IMR-90 (cell line): Measurements from ENCODE around the gene RYK. TPM values are rescaled to one million over a fixed set of nuclear protein-coding genes. Genes with fewer than 3 reads are reported as not detected.

Experiments
- ATAC-seq: fragments of 200-7000 bp; cut with Tn5 transposase; 2 replicates; pipeline ENCODE4 v1.9.1; 2020; ENCODE audit warnings: low read depth, mild to moderate bottlenecking, moderate library complexity
- BruUV-seq: library from RNA; stranded (reverse); fragments of 400-500 nt; replicated peaks from 2 replicates; lab custom pipeline; 2021; lab: Mats Ljungman, UMichigan
- CTCF ChIA-PET: fragments of 300-600 bp; formaldehyde crosslinking; extraction: SDS; loops from one replicate; lab custom pipeline; 2021; ENCODE audit warnings: antibody characterized with exemption; lab: Yijun Ruan, JAX
- POLR2A ChIA-PET: fragments of 300-600 bp; sonication (Branson Sonifier 250); formaldehyde crosslinking; loops from one replicate; lab custom pipeline; 2022; ENCODE audit warnings: antibody characterized with exemption; ENCODE audit not compliant: unreplicated experiment; lab: Charles Lee
- DNase-seq: peaks from one replicate; pipeline ENCODE4 v3.0.0; 2013
- H2AFZ ChIP-seq: replicated peaks from 2 replicates; pipeline ENCODE3; 2013; ENCODE audit warnings: low read length, mild to moderate bottlenecking; ENCODE audit not compliant: poor library complexity
- H2AK5ac ChIP-seq: 2 replicates; pipeline ENCODE4 v1.6.1; 2013; ENCODE audit warnings: low read depth, low read length, inconsistent platforms
- H2AK9ac ChIP-seq: replicated peaks from 2 replicates; pipeline ENCODE3; 2013; ENCODE audit warnings: mild to moderate bottlenecking, low read depth, low read length, moderate library complexity; ENCODE audit not compliant: poor library complexity
- H2BK120ac ChIP-seq: 2 replicates; pipeline ENCODE4 v1.6.1; 2013; ENCODE audit warnings: low read depth, low read length, inconsistent platforms
- H2BK15ac ChIP-seq: 3 replicates; pipeline ENCODE4 v1.6.1; 2013; ENCODE audit warnings: low read depth, low read length, inconsistent platforms
- H2BK20ac ChIP-seq: 2 replicates; pipeline ENCODE4 v1.6.1; 2013; ENCODE audit warnings: low read depth, mild to moderate bottlenecking, inconsistent platforms, low read length, moderate library complexity
- H2BK5ac ChIP-seq: 2 replicates; pipeline ENCODE4 v1.6.1; 2013; ENCODE audit warnings: mild to moderate bottlenecking, low read depth, low read length, inconsistent platforms; ENCODE audit not compliant: poor library complexity, severe bottlenecking
- H3K14ac ChIP-seq: replicated peaks from 2 replicates; pipeline ENCODE4 v1.6.1; 2013; ENCODE audit warnings: low read depth, low read length, inconsistent platforms
- H3K18ac ChIP-seq: 2 replicates; pipeline ENCODE4 v1.6.1; 2013; ENCODE audit warnings: low read depth, low read length, control low read depth
- H3K23ac ChIP-seq: 2 replicates; pipeline ENCODE4 v1.6.1; 2013; ENCODE audit warnings: low read depth, low read length, inconsistent platforms
- H3K27ac ChIP-seq: 2 replicates; pipeline ENCODE4 v1.5.1; 2013; ENCODE audit warnings: mild to moderate bottlenecking, control low read depth, low read length; ENCODE audit not compliant: insufficient read depth
- H3K27me3 ChIP-seq: 2 replicates; pipeline ENCODE4 v1.6.1; 2013; ENCODE audit warnings: low read length; ENCODE audit not compliant: control insufficient read depth, insufficient read depth
- H3K36me3 ChIP-seq: 2 replicates; pipeline ENCODE4 v1.6.1; 2013; ENCODE audit warnings: low read length, mixed read lengths; ENCODE audit not compliant: control insufficient read depth, insufficient read depth
- H3K4ac ChIP-seq: 2 replicates; pipeline ENCODE4 v1.6.1; 2013; ENCODE audit warnings: low read depth, low read length, inconsistent platforms
- H3K4me1 ChIP-seq: 2 replicates; pipeline ENCODE4 v1.6.1; 2013; ENCODE audit warnings: low read length, mixed read lengths; ENCODE audit not compliant: control insufficient read depth, insufficient read depth
- H3K4me2 ChIP-seq: 2 replicates; pipeline ENCODE4 v1.6.1; 2013; ENCODE audit warnings: low read depth, mild to moderate bottlenecking, control low read depth, low read length, moderate library complexity
- H3K4me3 ChIP-seq: 2 replicates; pipeline ENCODE4 v1.5.1; 2013; ENCODE audit warnings: low read depth, mild to moderate bottlenecking, control low read depth, low read length, moderate library complexity; ENCODE audit not compliant: insufficient read depth
- H3K56ac ChIP-seq: 2 replicates; pipeline ENCODE4 v1.6.1; 2013; ENCODE audit warnings: low read length, inconsistent platforms; ENCODE audit not compliant: insufficient read depth; ENCODE audit errors: extremely low read depth
- H3K79me1 ChIP-seq, 2 experiments: 2 replicates each; pipeline ENCODE4 v1.6.1; 2013; ENCODE audit warnings: low read length in 2 of 2, inconsistent platforms in 1 of 2, low read depth in 1 of 2
- H3K9ac ChIP-seq: 2 replicates; pipeline ENCODE4 v1.6.1; 2013; ENCODE audit warnings: low read depth, low read length, control low read depth
- H3K9me1 ChIP-seq: 2 replicates; pipeline ENCODE4 v1.6.1; 2013; ENCODE audit warnings: low read length, inconsistent platforms; ENCODE audit not compliant: insufficient read depth
- H3K9me3 ChIP-seq: 2 replicates; pipeline ENCODE4 v1.6.1; 2013; ENCODE audit warnings: low read length; ENCODE audit not compliant: control insufficient read depth, insufficient read depth
- H4K20me1 ChIP-seq: 2 replicates; pipeline ENCODE4 v1.6.1; 2013; ENCODE audit warnings: low read length, inconsistent platforms; ENCODE audit not compliant: insufficient read depth
- H4K5ac ChIP-seq: 2 replicates; pipeline ENCODE4 v1.6.1; 2013; ENCODE audit warnings: mild to moderate bottlenecking, low read depth, low read length, control low read depth
- H4K8ac ChIP-seq, 2 experiments: 2 replicates each; pipeline ENCODE4 v1.6.1; 2013; ENCODE audit warnings: low read depth in 2 of 2, low read length in 2 of 2, control low read depth in 1 of 2, inconsistent platforms in 1 of 2
- H4K91ac ChIP-seq: 2 replicates; pipeline ENCODE4 v1.6.1; 2013; ENCODE audit warnings: low read depth, low read length, inconsistent platforms; ENCODE audit not compliant: insufficient read depth
- BHLHE40 ChIP-seq: fragments of 150-350 bp; IDR thresholded peaks from 2 replicates; pipeline ENCODE4 v1.6.1; 2016; ENCODE audit warnings: mild to moderate bottlenecking, low read depth, low read length
- CEBPB ChIP-seq: IDR thresholded peaks from 2 replicates; pipeline ENCODE4 v1.6.1; 2012; ENCODE audit warnings: low read depth, low read length, improper control_type of control experiment
- CHD1 ChIP-seq: IDR thresholded peaks from 2 replicates; pipeline ENCODE4 v1.6.1; 2012; ENCODE audit warnings: low read depth, low read length, improper control_type of control experiment
- FOS ChIP-seq: fragments of 150-350 bp; IDR thresholded peaks from 2 replicates; pipeline ENCODE4 v1.6.1; 2016; ENCODE audit warnings: low read depth, low read length
- MAFK ChIP-seq: IDR thresholded peaks from 2 replicates; pipeline ENCODE4 v1.6.1; 2012; ENCODE audit warnings: low read depth, low read length, improper control_type of control experiment
- MAZ ChIP-seq: IDR thresholded peaks from 2 replicates; pipeline ENCODE4 v1.6.1; 2012; ENCODE audit warnings: low read depth, mild to moderate bottlenecking, low read length, improper control_type of control experiment, moderate library complexity, borderline replicate concordance
- MXI1 ChIP-seq: IDR thresholded peaks from 2 replicates; pipeline ENCODE4 v1.6.1; 2012; ENCODE audit warnings: low read depth, mild to moderate bottlenecking, low read length, moderate library complexity, borderline replicate concordance
- NFE2L2 ChIP-seq: fragments of 150-350 bp; IDR thresholded peaks from 2 replicates; pipeline ENCODE4 v1.6.1; 2016; ENCODE audit warnings: low read depth, mild to moderate bottlenecking, low read length
- POLR2A ChIP-seq: IDR thresholded peaks from 2 replicates; pipeline ENCODE4 v1.6.1; 2012; ENCODE audit warnings: mild to moderate bottlenecking, low read depth, low read length
- RAD21 ChIP-seq: IDR thresholded peaks from 2 replicates; pipeline ENCODE4 v1.6.1; 2012; ENCODE audit warnings: low read length, improper control_type of control experiment
- RCOR1 ChIP-seq: IDR thresholded peaks from 2 replicates; pipeline ENCODE4 v1.6.1; 2012; ENCODE audit warnings: mild to moderate bottlenecking, low read length, improper control_type of control experiment; ENCODE audit not compliant: insufficient replicate concordance
- RFX5 ChIP-seq: IDR thresholded peaks from 2 replicates; pipeline ENCODE4 v1.8.0; 2012; ENCODE audit warnings: low read depth, mild to moderate bottlenecking, low read length, moderate library complexity
- SMC3 ChIP-seq: fragments of 150-350 bp; IDR thresholded peaks from 2 replicates; pipeline ENCODE4 v1.6.1; 2016; ENCODE audit warnings: low read depth, mild to moderate bottlenecking, antibody characterized with exemption, low read length, moderate library complexity
- WGBS, 2 experiments: methylation state at CpG; one replicate each; pipeline versions ENCODE4 v1.1.5 to v1.1.7; 2013; ENCODE audit warnings: missing lambda C conversion rate in 2 of 2; ENCODE audit not compliant: insufficient read length in 1 of 2; ENCODE audit errors: extremely low coverage in 2 of 2; 5-methylcytosine and 5-hydroxymethylcytosine counted together
- dilution Hi-C: fragments of 300-500 bp; cut with HindIII; formaldehyde crosslinking; loops from one replicate; pipeline ENCODE4 v1.14.3; 2018; ENCODE audit warnings: low sequenced_read_pairs; ENCODE audit not compliant: unreplicated experiment
- in situ Hi-C: fragments of 300-500 bp; cut with MboI; formaldehyde crosslinking; loops from 3 replicates; pipeline ENCODE4 v1.14.3; 2019; ENCODE audit warnings: low sequenced_read_pairs, inconsistent platforms, mixed read lengths
- intact Hi-C: fragments of 100-400 bp; cut with micrococcal nuclease; formaldehyde crosslinking; loops from 2 replicates; pipeline ENCODE4 v1.10.0; 2022
- polyA plus RNA-seq, 3 experiments: library from polyadenylated mRNA; depleted of rRNA; stranded (reverse); fragments of >200 nt; gene quantifications; 2 replicates each; pipeline ENCODE4 v1.2.3, GENCODE V29; 2012; ENCODE audit warnings: low replicate concordance in 1 of 3
- total RNA-seq: library from RNA; depleted of rRNA; stranded (reverse); fragments of >200 nt; gene quantifications from 2 replicates; pipeline ENCODE4 v1.2.3, GENCODE V29; 2012
- TF ChIP-seq, protein P1 (sequence below): fragments of 150-350 bp; IDR thresholded peaks from 2 replicates; pipeline ENCODE4 v1.6.1; 2016; ENCODE audit warnings: low read depth, mild to moderate bottlenecking, low read length, moderate library complexity, borderline replicate concordance
- TF ChIP-seq, protein P2 (sequence below): conservative IDR thresholded peaks from 2 replicates; pipeline ENCODE4 v1.5.1; 2012; ENCODE audit warnings: mild to moderate bottlenecking, low read depth, low read length, improper control_type of control experiment

The RYK gene
- total and polyA plus RNA-seq, 2 of the 4 experiments (the other 2 are of a cell fraction) = 42.4 to 106 TPM

DNA sequence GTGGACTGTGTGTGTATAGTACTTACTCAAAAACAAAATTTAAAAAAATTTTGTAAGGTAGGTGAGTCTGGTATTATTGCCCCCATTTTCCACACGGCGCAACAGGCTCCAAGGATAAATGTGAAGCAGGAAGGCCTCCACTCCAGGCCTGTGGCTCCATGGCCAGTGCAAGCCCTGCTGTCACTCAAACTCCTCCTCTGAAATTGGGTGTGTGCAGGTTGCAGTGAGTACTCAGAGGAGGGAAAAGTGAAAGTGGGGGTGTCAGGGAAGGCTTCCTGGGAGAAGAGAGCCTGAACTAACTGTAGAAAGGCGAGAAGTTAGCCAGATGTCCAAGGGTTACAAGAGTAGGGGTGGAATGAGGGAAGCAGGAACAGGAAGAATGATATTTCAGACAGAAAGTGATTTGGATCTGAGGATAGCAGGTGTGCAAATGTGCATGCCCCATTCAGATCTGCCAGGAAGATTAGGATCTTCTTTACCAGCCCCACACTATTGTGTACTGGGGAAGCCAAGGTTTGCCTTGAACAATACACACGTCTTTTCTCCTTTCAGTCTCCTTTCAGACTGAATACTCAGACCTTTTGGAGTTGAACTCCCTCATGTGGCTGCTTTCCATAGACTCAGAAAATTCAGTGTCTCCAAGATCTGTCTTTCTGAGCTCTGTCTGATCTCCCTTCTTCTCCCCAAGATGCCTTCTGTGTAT is 48.7 kb upstream of the RYK start:
- intact Hi-C loops = loop anchor here (1.0 to 5.0 kb wide), 6 partner anchors 47 to 482 kb away; partner anchors contain the start of gene RYK
- no peak overlapping the region for H4K5ac ChIP-seq
- H3K27ac ChIP-seq = no peak overlapping the region
- H2AK5ac ChIP-seq = 0 out of 2 replicates have a peak overlapping the region, but pooled peaks have one; percentile 15
- in situ Hi-C loops = no loop called here
- H2AFZ ChIP-seq = peak overlapping the region; percentile 76
- DNase-seq (peak; percentile 53), ATAC-seq (peak; percentile 87)
- H3K9me3 ChIP-seq = no peaks in the 10 kb centered on the region
- H4K8ac ChIP-seq = no peak overlapping the region
- H4K91ac ChIP-seq = no peak overlapping the region
- H2BK5ac ChIP-seq = no peak overlapping the region
- no peaks in the 10 kb centered on the region for H3K27me3 ChIP-seq
- H4K20me1 ChIP-seq = no peaks in the 10 kb centered on the region
- no peak overlapping the region for H3K4me2 ChIP-seq
- H2BK20ac ChIP-seq = no peak overlapping the region
- ChIA-PET POLR2A (no interaction called here), CTCF (interaction anchor here (0.6 to 2.7 kb wide), 2 partner anchors 83 to 87 kb away, joined by 3 to 24 read pairs; no protein-coding TSS in a partner anchor)
- no peaks in the 10 kb centered on the region for H3K4me1 ChIP-seq
- H3K14ac ChIP-seq = no peak overlapping the region
- no peaks in the 10 kb centered on the region for H3K9me1 ChIP-seq
- no TSS peak for BruUV-seq
- no peaks in the 10 kb centered on the region for H3K79me1 ChIP-seq
- peak overlapping the region; percentile 33 for H2AK9ac ChIP-seq
- no peak overlapping the region for H3K56ac ChIP-seq
- no peak overlapping the region; the same call in 1 of the 2 replicates for H3K9ac ChIP-seq
- H3K36me3 ChIP-seq = no peaks in the 10 kb centered on the region
- no peak overlapping the region for H3K4me3 ChIP-seq
- H3K23ac ChIP-seq = no peak overlapping the region
- dilution Hi-C loops = no loop called here
- H3K18ac ChIP-seq = no peak overlapping the region
- no peak overlapping the region for H2BK15ac ChIP-seq
- WGBS, 2 experiments = 89% methylated on average over 1 of the region's 4 CpGs; no CpG with 5 or more reads in 1 of the 2 experiments
- no peak overlapping the region for H2BK120ac ChIP-seq
- H3K4ac ChIP-seq = no peak overlapping the region
- TF ChIP-seq CHD1 (no peak), RFX5 (no peak), FOS (no peak), MAZ (no peak), MAFK (no peak), MXI1 (no peak), CEBPB (no peak), POLR2A (no peak), BHLHE40 (no peak), RCOR1 (no peak), RAD21 (peak; percentile 46), NFE2L2 (no peak), SMC3 (peak; percentile 47; the same call in 1 of the 2 replicates)
- TF ChIP-seq, protein P1, sequence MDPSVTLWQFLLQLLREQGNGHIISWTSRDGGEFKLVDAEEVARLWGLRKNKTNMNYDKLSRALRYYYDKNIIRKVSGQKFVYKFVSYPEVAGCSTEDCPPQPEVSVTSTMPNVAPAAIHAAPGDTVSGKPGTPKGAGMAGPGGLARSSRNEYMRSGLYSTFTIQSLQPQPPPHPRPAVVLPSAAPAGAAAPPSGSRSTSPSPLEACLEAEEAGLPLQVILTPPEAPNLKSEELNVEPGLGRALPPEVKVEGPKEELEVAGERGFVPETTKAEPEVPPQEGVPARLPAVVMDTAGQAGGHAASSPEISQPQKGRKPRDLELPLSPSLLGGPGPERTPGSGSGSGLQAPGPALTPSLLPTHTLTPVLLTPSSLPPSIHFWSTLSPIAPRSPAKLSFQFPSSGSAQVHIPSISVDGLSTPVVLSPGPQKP = no peak
- TF ChIP-seq, protein P2, sequence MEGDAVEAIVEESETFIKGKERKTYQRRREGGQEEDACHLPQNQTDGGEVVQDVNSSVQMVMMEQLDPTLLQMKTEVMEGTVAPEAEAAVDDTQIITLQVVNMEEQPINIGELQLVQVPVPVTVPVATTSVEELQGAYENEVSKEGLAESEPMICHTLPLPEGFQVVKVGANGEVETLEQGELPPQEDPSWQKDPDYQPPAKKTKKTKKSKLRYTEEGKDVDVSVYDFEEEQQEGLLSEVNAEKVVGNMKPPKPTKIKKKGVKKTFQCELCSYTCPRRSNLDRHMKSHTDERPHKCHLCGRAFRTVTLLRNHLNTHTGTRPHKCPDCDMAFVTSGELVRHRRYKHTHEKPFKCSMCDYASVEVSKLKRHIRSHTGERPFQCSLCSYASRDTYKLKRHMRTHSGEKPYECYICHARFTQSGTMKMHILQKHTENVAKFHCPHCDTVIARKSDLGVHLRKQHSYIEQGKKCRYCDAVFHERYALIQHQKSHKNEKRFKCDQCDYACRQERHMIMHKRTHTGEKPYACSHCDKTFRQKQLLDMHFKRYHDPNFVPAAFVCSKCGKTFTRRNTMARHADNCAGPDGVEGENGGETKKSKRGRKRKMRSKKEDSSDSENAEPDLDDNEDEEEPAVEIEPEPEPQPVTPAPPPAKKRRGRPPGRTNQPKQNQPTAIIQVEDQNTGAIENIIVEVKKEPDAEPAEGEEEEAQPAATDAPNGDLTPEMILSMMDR = peak; percentile 49
